ENCODE measurements around the gene MMD2. TPM values are rescaled to one million over a fixed set of nuclear protein-coding genes. Genes with fewer than 3 reads are reported as not detected.

The MMD2 gene
- total and polyA plus RNA-seq, 4 donors, result not detected

GRCh38 chr7:4945949-4946348 is 13.0 kb downstream of the MMD2 start:
- ATAC-seq (ENCODE audit: insufficient read depth, low FRiP score) (no peak), DNase-seq (no peak)
- Histone ChIP-seq H3K4me3 (no peak overlapping the region), H3K27me3 (ENCODE audit: control insufficient read depth in 3 of 3, insufficient read depth in 3 of 3, low read length in 2 of 3) (no peaks in the 10 kb centered on the region), H3K9ac (ENCODE audit: insufficient read depth in 1 of 2, low read length in 2 of 2) (no peak overlapping the region), H3K27ac (ENCODE audit: low read depth in 1 of 2, low read length in 1 of 2) (no peak overlapping the region), H3K9me3 (ENCODE audit: control insufficient read depth in 4 of 4, insufficient read depth in 3 of 4, low read length in 3 of 4) (peaks cover 0 to 8% (median 0%) of the 10 kb centered on the region in 4 donors), H3K36me3 (ENCODE audit: control insufficient read depth in 4 of 4, insufficient read depth in 4 of 4, low read length in 4 of 4) (no peaks in the 10 kb centered on the region), H3K4me1 (ENCODE audit: control insufficient read depth in 5 of 5, insufficient read depth in 5 of 5, low read length in 5 of 5) (no peaks in the 10 kb centered on the region)
- TF ChIP-seq CTCF (IDR thresholded peaks at IDR 0.05; ENCODE audit: control extremely low read depth, extremely low read depth), result no peak
- 95% methylated on average over 26 of the region's 26 CpGs for WGBS, 2 donors

GRCh38 chr7:4944939-4945338 is 14.0 kb downstream of the MMD2 start:
- no peaks in the 10 kb centered on the region for H3K4me1 ChIP-seq (ENCODE audit: control insufficient read depth in 5 of 5, insufficient read depth in 5 of 5, low read length in 5 of 5)
- H3K9me3 ChIP-seq (ENCODE audit: control insufficient read depth in 4 of 4, insufficient read depth in 3 of 4, low read length in 3 of 4), result peaks cover 0 to 8% (median 0%) of the 10 kb centered on the region in 4 donors
- no peak overlapping the region for H3K4me3 ChIP-seq
- no peak for ATAC-seq (ENCODE audit: insufficient read depth, low FRiP score)
- H3K9ac ChIP-seq (ENCODE audit: insufficient read depth in 1 of 2, low read length in 2 of 2), result no peak overlapping the region
- WGBS, 2 donors, result 77 to 85% methylated on average over 4 of the region's 4 CpGs
- no peak for DNase-seq
- H3K36me3 ChIP-seq (ENCODE audit: control insufficient read depth in 4 of 4, insufficient read depth in 4 of 4, low read length in 4 of 4), result no peaks in the 10 kb centered on the region
- H3K27me3 ChIP-seq (ENCODE audit: control insufficient read depth in 3 of 3, insufficient read depth in 3 of 3, low read length in 2 of 3), result no peaks in the 10 kb centered on the region
- no peak for TF ChIP-seq CTCF (IDR thresholded peaks at IDR 0.05; ENCODE audit: control extremely low read depth, extremely low read depth)
- no peak overlapping the region for H3K27ac ChIP-seq (ENCODE audit: low read depth in 1 of 2, low read length in 1 of 2)

- no peaks in the 10 kb centered on the region for H3K4me1 ChIP-seq (ENCODE audit: control insufficient read depth in 5 of 5, insufficient read depth in 5 of 5, low read length in 5 of 5)
- no peak overlapping the region for H3K9ac ChIP-seq (ENCODE audit: insufficient read depth in 1 of 2, low read length in 2 of 2)
- peaks cover 0 to 7% (median 0%) of the 10 kb centered on the region in 4 donors for H3K9me3 ChIP-seq (ENCODE audit: control insufficient read depth in 4 of 4, insufficient read depth in 3 of 4, low read length in 3 of 4)
- ATAC-seq (ENCODE audit: insufficient read depth, low FRiP score) (no peak), DNase-seq (no peak)
- TF ChIP-seq CTCF (IDR thresholded peaks at IDR 0.05; ENCODE audit: control extremely low read depth, extremely low read depth), result no peak
- no peaks in the 10 kb centered on the region for H3K36me3 ChIP-seq (ENCODE audit: control insufficient read depth in 4 of 4, insufficient read depth in 4 of 4, low read length in 4 of 4)
- 94% methylated on average over 10 of the region's 10 CpGs for WGBS, 2 donors
- no peak overlapping the region for H3K4me3 ChIP-seq
- no peaks in the 10 kb centered on the region for H3K27me3 ChIP-seq (ENCODE audit: control insufficient read depth in 3 of 3, insufficient read depth in 3 of 3, low read length in 2 of 3)
- no peak overlapping the region for H3K27ac ChIP-seq (ENCODE audit: low read depth in 1 of 2, low read length in 1 of 2)
These were observed 15.7 kb downstream of the MMD2 start for GRCh38 chr7:4943297-4943696.
